Stimulated activated CD4-positive, alpha-beta T cell treated with anti-CD3 and anti-CD28 coated beads, Interleukin-4, amount 100 ng/mL, for 1 hour (primary cell): ENCODE data around the gene RREB1.

Experiments
- DNase-seq: peaks from one replicate; pipeline ENCODE4 v3.0.0-alpha.2; 2020

Gene RREB1

DNA sequence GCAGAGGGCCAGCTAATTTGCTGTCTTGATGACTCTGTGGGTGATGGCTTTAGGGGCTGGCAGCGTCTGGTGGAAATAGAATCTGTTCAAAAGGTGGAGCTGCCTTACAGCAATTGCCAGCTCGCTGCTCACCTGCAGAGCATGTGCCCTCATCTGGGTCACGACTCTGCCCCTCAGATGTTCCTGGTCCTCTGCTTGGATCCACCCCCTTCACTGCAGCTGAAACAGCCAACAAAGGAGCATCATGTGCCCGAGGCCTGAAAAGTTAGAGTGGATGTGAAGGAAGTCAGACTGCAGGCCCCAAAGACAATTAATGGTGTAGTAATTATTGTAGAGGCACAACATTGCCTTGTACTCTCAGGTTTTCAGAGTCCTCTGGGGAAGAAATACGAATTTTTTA lies 19.9 kb downstream of the RREB1 start:
- no peak for DNase-seq

DNA sequence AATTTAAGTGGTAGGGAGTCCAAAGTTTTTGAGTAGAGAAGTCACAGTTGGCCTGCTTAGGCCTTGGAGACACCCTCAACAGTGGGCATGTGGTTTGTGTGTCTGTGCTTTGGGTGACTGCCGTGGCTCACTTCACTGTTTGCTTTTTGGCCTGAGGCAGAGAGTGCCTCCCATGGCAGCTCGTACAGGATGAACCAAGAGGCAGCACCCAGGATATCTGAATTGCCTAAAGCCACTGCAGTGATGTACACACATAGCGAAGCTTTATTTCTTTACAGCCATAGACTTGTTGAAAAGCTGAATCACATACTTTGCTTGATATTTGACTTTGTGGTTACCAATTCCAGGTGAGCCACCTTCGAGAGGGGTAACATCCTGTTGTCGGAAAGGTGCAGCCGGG lies 21.6 kb downstream of the RREB1 start:
- DNase-seq = no peak

DNA sequence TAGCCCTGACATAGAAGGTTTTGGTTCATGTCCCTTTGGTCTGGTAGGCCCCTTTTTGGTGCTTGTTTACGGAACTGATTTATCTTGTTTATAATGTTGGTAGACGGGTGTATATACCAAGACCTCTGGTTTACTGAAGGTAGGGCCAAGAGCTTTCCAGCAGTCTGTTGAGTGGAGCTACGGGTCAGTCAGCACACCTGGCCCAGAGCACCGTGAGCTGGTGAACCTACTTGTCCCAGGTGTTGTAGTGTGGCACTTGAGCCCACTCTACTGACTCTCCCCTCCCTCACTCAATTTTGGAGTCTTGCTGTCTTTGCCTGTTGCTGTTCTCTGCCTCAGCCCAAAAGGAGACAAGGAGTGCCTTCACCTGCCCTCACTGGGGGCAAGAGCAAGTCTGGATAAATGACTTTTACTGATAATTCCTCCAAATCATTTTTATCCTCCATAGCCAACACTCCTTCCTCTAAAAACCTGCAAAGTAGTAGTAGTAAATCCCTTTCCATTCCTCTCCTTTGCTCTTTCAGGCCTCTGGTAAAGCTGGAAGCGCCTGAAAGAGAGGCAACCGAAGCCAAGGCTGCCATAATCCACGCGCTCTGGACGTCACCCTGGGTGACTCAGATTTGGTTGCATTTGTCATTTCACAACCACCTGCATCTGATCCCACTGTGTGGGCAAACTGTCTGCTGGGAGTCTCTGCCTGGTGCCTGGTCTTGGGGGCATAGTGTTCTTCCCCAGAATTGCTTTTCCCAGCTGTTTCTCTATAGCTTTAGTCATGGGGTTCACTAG lies 22.2 kb downstream of the RREB1 start:
- no peak for DNase-seq

DNA sequence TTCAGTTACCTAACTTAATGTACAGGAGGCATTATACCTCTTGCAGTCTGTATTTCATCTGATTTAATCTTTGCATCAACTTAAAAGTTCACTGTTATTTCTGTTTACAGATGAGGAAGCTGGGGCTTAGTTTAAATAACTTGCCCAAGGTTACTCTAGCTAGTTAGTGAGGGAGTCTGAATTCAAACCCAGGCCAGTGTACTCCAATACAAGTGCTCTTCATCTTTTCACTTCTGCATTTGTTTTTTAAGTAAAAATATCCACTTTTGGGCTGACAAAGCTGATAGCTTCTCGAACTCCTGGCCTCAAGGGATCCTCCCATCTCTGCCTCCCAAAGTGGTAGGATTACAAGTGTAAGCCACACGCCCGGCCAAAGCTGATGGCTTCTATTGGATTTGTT lies 23.6 kb downstream of the RREB1 start:
- DNase-seq = no peak

GRCh38 chr6:7132398-7133035 lies 24.8 kb downstream of the RREB1 start:
- no peak for DNase-seq

GRCh38 chr6:7134999-7135745 lies 27.4 kb downstream of the RREB1 start:
- no peak for DNase-seq

DNA sequence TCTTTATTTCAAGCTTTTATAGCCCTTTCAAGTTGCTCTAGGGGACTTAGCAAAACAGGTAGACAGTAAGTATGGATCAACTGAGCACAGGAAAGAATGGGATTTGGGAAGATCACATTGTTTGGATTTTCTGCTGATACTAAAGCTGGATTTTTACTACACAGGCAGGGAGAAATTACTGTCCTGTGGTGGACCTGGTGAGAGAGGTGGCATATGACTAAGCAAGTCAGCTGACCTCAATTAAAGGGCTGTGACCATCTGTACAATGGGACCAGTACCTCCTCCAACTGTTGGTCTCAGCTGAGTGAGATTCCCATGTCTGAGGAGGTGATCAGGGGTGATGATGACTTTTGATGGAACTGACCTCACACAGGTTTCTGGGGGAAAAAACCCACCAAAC lies 28.0 kb downstream of the RREB1 start:
- no peak for DNase-seq

GRCh38 chr6:7136859-7137334 lies 29.1 kb downstream of the RREB1 start:
- DNase-seq = no peak

DNA sequence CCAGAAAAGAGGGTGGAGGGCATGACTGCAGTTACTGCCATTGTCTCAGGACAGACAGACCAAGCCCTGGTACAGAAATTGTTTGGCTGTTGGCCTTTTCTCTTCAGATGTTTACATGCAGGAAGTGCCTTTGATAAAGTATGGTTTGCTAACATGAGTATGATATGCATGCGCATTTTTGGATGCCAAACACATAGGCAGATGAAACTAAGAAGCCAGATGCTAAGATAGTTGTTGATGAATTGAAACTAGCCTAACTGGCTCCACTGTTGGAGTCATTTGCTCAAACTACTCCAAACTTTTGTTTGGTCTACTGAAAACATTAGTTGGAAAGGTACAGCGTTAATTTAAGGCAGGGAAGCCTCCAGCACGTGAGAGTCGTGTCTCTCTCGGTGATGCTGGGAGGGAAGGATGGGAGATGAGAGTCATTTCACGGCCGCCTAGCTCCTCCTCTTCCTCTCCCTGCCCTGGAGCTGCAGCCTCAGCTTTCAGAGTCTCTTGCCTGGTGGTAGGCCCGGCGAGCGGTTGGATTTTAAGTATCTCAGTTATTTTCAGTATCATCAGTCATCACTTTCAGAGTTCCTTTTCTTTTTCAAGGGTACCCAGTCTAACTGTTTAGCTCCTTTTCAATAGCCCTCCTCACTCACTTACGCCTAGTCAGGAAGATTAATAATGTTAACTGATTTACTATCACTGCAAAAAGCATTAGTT lies 29.7 kb downstream of the RREB1 start:
- peak; percentile 58 for DNase-seq

DNA sequence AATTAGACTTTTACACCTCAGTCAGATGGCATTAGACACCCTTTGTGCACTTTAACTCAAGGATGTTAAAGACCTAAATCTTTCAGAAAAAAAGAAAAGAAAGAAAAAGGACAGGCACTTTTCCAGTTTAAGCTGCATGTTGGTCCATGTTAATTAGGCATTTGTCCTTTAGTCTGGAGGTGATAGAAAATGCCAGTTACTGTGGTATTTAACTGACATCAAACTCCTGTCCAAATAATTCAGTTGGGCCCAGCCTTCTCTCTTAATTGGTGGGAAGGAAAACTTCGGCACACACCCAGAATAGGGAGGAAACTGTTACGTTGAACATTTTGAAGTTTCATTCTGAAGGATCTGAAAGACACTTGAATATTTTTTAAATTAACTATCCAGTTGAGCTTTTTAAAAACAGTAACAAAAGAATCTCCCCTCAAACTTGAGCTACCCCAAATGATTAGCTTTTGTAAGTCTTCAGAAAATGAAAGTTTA lies 30.3 kb downstream of the RREB1 start:
- DNase-seq = no peak

GRCh38 chr6:7138921-7139358 lies 31.2 kb downstream of the RREB1 start:
- no peak for DNase-seq

DNA sequence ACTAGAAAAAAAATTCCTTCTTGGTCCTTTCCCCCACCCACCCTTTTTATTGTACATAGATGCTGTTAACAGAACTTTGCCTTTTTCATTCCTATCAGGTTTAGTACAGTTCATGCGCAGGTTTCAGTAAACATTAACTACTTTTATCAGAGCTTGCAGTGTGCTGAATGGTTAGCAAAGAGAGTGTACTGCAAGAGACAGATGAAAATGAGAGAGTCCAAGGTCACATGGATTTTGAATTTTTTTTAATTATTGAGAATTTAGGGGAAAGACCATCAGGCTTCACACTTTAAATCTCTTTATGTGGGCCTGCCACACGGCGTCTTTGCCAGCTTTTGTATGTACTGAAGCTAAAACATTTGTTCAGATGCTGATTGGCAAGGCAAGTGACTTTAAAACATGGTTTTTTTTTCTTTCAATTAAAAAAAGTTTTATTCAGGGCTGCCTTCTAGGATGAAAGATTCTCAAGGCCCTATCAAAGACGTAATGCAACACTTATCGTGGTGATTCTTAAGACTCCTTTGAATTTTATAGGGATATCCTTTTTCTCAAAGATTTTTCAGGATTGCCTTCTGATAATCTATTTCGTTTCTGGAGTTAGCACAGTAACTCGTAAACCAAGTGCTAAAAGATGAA lies 32.2 kb downstream of the RREB1 start:
- DNase-seq = no peak

DNA sequence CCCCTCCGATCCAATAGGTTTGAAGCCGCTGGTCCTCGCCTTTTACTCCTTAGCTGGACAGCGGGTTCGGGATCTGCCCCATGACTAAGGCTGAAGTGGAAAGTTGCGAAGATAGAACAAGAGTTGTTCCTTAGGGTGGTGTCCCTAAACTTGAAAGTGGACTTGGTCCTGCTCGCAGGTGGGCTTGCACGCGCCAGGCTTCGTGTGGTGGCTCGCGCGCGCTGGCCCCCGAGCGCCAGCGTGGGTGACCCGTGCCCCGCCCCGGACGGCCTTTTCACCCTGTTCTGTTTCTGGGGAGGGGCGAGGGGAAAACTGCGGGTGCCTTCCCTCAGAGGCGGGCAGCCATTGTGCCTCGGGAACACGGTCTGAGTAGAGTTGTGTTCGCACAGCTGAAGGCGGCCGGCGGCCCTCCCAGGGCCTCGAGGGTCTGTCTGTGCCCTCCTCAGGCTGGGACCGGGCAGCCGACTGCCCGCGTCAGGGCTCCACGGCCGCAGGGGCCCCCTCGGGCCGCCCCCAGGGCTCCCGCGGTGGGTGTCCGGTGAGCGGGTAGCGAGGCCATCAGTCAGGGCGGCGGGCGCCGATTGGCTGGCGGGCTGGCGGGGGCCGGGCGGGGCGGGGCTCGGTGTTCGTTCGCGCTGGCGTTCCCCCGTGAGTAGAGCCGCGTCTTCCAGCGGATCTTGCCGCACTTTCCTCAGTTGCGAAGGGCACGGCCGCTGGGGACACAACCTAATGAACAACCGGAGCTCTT lies 33.0 kb downstream of the RREB1 start:
- peak; percentile 84 for DNase-seq

DNA sequence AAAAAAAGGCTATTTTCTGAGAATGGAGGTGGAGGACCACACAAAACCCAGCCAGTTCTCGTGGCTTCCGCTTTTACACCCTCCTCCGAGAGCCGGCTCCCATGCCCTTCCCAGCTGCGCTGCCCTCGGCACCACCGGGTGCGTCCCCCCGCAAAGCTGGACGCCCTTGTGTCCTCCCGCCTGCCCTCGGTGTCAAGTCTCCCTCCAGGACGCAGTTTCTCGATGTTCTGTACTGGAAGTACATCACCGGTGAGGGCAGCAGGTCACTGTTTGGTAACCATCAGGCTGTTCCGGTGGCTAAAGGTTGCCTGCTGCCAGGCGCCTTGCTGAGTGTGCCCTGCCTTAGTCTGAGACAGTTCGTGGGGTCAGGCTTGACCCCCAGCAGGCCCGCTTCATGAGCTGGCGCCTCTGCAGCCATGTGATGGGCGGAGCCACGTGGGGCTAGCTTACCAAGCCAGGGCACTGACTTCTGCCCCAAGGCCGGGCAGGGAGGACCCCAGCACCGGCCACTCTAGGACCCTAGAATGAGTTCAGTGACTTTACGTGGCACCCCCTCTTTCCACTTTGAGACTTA lies 34.6 kb downstream of the RREB1 start:
- DNase-seq = no peak

DNA sequence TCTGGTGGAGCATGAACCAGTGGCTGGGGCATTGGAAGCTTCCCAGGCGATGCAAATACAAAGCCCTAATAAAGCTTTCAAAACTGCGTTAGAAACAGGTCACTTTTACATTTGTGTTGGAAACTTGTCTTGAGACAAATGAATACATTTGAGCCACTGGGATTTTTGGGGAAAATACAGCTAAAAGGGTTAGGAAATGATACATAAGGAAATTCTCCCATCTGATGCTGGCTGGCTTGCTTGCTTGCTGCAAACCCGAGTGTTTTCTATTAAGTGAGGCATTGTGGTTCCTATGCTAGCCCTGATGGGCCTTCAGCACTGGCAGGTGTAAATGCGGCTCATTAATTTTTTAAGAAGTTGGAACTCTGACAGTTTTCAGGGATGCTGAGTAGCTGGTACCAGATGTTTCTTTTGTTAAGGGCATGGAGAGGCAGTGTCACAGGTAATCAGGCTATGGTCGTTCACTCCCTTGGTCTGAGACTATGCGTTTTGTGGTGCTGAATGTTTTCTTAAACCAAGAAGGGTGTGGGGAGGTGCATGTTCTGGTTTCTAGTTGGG lies 35.2 kb downstream of the RREB1 start:
- DNase-seq = no peak

DNA sequence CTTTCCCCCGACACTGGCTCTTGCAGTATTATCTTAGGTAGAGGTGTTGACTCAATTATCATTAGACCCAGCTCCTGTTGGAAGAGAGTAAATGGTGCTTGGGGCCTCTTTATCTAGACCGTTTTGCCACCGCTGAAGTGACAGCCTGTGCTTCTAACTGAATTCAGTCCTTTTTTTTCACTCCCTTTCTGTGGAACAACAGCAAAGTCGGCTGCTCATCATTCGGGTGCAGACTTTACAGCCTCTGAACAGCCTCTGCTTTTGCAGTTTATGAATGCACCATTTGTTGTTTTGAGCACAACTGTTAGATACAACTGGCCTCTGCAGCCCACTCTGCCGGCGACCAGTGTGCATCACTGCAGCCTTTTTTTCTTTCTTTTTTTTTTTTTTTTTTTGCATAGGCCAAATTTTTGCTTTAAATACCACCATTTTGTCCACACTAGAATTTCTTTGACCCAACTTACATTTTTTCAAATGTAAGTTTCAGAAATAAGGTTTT lies 35.8 kb downstream of the RREB1 start:
- DNase-seq = no peak

DNA sequence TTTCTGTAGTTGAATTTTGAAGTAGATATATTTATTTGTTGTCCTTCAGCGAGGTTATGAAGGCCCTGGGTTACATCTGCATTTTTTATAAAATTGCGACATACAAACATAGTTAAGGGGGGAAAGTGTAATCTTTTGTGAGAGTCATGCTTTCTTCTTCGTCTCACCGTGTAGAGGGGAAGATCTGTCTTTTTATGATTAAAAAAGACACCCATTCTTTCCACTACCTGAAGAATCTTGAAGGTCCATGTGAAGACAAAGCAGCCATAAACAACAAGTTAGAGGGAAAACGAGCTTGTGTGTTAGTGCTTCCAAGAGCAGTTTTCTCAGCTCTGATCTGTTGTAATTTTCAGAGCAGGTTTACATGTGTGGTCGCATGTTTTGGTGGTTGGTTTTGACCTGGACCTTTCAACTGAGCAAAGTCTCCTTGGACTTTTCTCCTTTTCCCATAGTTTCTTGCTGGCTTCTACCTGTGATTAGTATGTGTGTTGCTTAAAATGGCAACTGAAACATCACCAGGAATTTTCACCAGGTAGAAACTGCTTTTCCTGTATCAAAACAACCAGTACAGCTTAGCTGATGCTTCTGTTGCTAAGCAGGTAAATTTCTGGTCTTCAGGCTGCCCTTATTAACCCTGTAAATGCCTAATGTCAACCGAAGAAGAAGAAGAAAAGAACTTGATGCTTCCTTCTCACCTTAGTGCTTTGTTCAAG lies 37.3 kb downstream of the RREB1 start:
- DNase-seq = no peak

GRCh38 chr6:7145585-7145884 lies 37.8 kb downstream of the RREB1 start:
- DNase-seq = no peak

- no peak for DNase-seq
Measured at GRCh38 chr6:7145885-7146828, 38.4 kb downstream of the RREB1 start.
